HCT116 (cell line): ENCODE measurements around the gene TNFAIP8L3.
"Not testable (repeated sequence)": the region's sequence is repeated elsewhere in the genome, so short reads cannot be mapped to it uniquely, and the experiment has no call there.

Experiments
- CBX3 ChIP-seq: IDR thresholded peaks from 2 replicates; pipeline ENCODE4 v1.6.1; 2012; ENCODE audit warnings: low read depth
- POLR2A ChIP-seq: IDR thresholded peaks from 2 replicates; pipeline ENCODE4 v1.7.0; 2011; ENCODE audit warnings: borderline replicate concordance; ENCODE audit not compliant: insufficient read depth, insufficient read length; ENCODE audit errors: extremely low read depth
- RAD21 ChIP-seq: IDR thresholded peaks from 2 replicates; pipeline ENCODE4 v1.6.1; 2012; ENCODE audit warnings: low read depth, mild to moderate bottlenecking
- SIN3A ChIP-seq: IDR thresholded peaks from 2 replicates; pipeline ENCODE4 v1.6.1; 2012; ENCODE audit warnings: low read depth
- SP1 ChIP-seq: IDR thresholded peaks from 2 replicates; pipeline ENCODE4 v1.6.1; 2012; ENCODE audit warnings: low read depth
- TF ChIP-seq, protein P1 (sequence below): IDR thresholded peaks from 2 replicates; pipeline ENCODE4 v1.6.1; 2012
- TF ChIP-seq, protein P2 (sequence below), 3 experiments: fragments of 200-600 bp in 1 of 3; sonication (generic) in 1 of 3; IDR thresholded peaks in 2 of 3; conservative IDR thresholded peaks in 1 of 3; 2 replicates each; pipeline ENCODE4 v1.5.1; 2012 to 2017; ENCODE audit warnings: low read depth in 2 of 3, low read length in 2 of 3, antibody characterized with exemption in 1 of 3, borderline replicate concordance in 1 of 3, control low read depth in 1 of 3, mild to moderate bottlenecking in 1 of 3, mixed read lengths in 1 of 3, mixed run types in 1 of 3, moderate library complexity in 1 of 3; ENCODE audit not compliant: insufficient read depth in 1 of 3
- TF ChIP-seq, protein P3 (sequence below): IDR thresholded peaks from 2 replicates; pipeline ENCODE4 v1.6.1; 2012; ENCODE audit warnings: low read depth

DNA sequence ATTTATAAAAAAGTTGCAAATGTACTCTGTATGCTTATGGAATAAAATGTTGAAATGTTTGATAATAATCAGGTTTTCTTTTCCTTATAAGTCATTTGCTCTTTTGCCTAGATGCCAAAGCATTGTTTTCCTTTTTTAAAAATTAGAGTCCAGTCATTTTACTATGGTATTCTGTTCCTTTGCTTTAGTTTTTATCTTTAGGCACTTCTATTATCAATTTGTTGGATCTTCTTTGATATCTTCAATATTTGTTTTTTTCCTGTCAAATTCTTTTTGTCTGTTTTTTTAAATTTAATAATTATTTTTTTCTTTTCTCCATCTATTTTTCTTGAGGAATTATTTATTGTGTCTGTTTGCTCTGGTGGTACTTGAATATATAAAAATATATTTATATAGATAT, 28.3 kb upstream of the TNFAIP8L3 start:
- TF ChIP-seq, protein P1, sequence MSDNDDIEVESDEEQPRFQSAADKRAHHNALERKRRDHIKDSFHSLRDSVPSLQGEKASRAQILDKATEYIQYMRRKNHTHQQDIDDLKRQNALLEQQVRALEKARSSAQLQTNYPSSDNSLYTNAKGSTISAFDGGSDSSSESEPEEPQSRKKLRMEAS: not testable (repeated sequence)
- TF ChIP-seq, protein P2, sequence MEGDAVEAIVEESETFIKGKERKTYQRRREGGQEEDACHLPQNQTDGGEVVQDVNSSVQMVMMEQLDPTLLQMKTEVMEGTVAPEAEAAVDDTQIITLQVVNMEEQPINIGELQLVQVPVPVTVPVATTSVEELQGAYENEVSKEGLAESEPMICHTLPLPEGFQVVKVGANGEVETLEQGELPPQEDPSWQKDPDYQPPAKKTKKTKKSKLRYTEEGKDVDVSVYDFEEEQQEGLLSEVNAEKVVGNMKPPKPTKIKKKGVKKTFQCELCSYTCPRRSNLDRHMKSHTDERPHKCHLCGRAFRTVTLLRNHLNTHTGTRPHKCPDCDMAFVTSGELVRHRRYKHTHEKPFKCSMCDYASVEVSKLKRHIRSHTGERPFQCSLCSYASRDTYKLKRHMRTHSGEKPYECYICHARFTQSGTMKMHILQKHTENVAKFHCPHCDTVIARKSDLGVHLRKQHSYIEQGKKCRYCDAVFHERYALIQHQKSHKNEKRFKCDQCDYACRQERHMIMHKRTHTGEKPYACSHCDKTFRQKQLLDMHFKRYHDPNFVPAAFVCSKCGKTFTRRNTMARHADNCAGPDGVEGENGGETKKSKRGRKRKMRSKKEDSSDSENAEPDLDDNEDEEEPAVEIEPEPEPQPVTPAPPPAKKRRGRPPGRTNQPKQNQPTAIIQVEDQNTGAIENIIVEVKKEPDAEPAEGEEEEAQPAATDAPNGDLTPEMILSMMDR (IDR thresholded peaks at IDR 0.05 in 2 of 3, conservative IDR thresholded peaks at IDR 0.05 in 1 of 3; ENCODE audit: borderline replicate concordance in 1 of 3, insufficient read depth in 1 of 3, low read depth in 2 of 3, low read length in 2 of 3): not testable (repeated sequence)
- TF ChIP-seq POLR2A, CBX3, SIN3A, SP1, RAD21: not testable (repeated sequence)
- TF ChIP-seq, protein P3, sequence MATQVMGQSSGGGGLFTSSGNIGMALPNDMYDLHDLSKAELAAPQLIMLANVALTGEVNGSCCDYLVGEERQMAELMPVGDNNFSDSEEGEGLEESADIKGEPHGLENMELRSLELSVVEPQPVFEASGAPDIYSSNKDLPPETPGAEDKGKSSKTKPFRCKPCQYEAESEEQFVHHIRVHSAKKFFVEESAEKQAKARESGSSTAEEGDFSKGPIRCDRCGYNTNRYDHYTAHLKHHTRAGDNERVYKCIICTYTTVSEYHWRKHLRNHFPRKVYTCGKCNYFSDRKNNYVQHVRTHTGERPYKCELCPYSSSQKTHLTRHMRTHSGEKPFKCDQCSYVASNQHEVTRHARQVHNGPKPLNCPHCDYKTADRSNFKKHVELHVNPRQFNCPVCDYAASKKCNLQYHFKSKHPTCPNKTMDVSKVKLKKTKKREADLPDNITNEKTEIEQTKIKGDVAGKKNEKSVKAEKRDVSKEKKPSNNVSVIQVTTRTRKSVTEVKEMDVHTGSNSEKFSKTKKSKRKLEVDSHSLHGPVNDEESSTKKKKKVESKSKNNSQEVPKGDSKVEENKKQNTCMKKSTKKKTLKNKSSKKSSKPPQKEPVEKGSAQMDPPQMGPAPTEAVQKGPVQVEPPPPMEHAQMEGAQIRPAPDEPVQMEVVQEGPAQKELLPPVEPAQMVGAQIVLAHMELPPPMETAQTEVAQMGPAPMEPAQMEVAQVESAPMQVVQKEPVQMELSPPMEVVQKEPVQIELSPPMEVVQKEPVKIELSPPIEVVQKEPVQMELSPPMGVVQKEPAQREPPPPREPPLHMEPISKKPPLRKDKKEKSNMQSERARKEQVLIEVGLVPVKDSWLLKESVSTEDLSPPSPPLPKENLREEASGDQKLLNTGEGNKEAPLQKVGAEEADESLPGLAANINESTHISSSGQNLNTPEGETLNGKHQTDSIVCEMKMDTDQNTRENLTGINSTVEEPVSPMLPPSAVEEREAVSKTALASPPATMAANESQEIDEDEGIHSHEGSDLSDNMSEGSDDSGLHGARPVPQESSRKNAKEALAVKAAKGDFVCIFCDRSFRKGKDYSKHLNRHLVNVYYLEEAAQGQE: not testable (repeated sequence)
